ENCODE measurements around the gene ACVR2A. TPM values are rescaled to one million over a fixed set of nuclear protein-coding genes. Genes with fewer than 3 reads are reported as not detected.

The ACVR2A gene
- total RNA-seq, 1 experiment from 2014 or later, result 17.9 TPM

GRCh38 chr2:147855316-147855715 is 10.5 kb downstream of the ACVR2A start:
- Histone ChIP-seq H3K9me3 (ENCODE audit: low read depth, low read length, poor library complexity, severe bottlenecking) (no peaks in the 10 kb centered on the region), H3K36me3 (ENCODE audit: insufficient read depth, low read length, poor library complexity, severe bottlenecking) (no peaks in the 10 kb centered on the region), H3K4me3 (ENCODE audit: low read depth, low read length, poor library complexity, severe bottlenecking) (no peak overlapping the region), H3K27ac (ENCODE audit: low read depth, low read length, poor library complexity, severe bottlenecking) (no peak overlapping the region), H3K4me1 (ENCODE audit: insufficient read depth, low read length, poor library complexity, severe bottlenecking) (peaks cover 4% of the 10 kb centered on the region), H3K27me3 (replicated peaks; ENCODE audit: insufficient read depth, low read depth, low read length, poor library complexity) (no peaks in the 10 kb centered on the region)
- POLR2A ChIA-PET (ENCODE audit: low non-redundant PET), result no interaction called here
- no peak for DNase-seq (ENCODE audit: low spot score)
- CTCF ChIA-PET, result no interaction called here
- no TSS peak for BruUV-seq (replicated peaks)
- TF ChIP-seq CTCF (conservative IDR thresholded peaks at IDR 0.05; ENCODE audit: low read depth, low read length), result no peak
- no peak for TF ChIP-seq EZH2 (IDR thresholded peaks at IDR 0.05; ENCODE audit: borderline replicate concordance, low read depth, low read length, poor library complexity, severe bottlenecking)
- intact Hi-C loops (cut with micrococcal nuclease; ENCODE audit: unreplicated experiment), result no loop called here

GRCh38 chr2:147855977-147856376 is 11.1 kb downstream of the ACVR2A start:
- H3K4me1 ChIP-seq (ENCODE audit: insufficient read depth, low read length, poor library complexity, severe bottlenecking), result peaks cover 4% of the 10 kb centered on the region
- no peak for DNase-seq (ENCODE audit: low spot score)
- intact Hi-C loops (cut with micrococcal nuclease; ENCODE audit: unreplicated experiment), result no loop called here
- no peak overlapping the region for H3K27ac ChIP-seq (ENCODE audit: low read depth, low read length, poor library complexity, severe bottlenecking)
- CTCF ChIA-PET, result no interaction called here
- POLR2A ChIA-PET (ENCODE audit: low non-redundant PET), result no interaction called here
- no TSS peak for BruUV-seq (replicated peaks)
- H3K27me3 ChIP-seq (replicated peaks; ENCODE audit: insufficient read depth, low read depth, low read length, poor library complexity), result no peaks in the 10 kb centered on the region
- no peaks in the 10 kb centered on the region for H3K9me3 ChIP-seq (ENCODE audit: low read depth, low read length, poor library complexity, severe bottlenecking)
- TF ChIP-seq CTCF (conservative IDR thresholded peaks at IDR 0.05; ENCODE audit: low read depth, low read length), result no peak
- TF ChIP-seq EZH2 (IDR thresholded peaks at IDR 0.05; ENCODE audit: borderline replicate concordance, low read depth, low read length, poor library complexity, severe bottlenecking), result no peak
- no peaks in the 10 kb centered on the region for H3K36me3 ChIP-seq (ENCODE audit: insufficient read depth, low read length, poor library complexity, severe bottlenecking)
- H3K4me3 ChIP-seq (ENCODE audit: low read depth, low read length, poor library complexity, severe bottlenecking), result no peak overlapping the region

- Histone ChIP-seq H3K4me3 (ENCODE audit: low read depth, low read length, poor library complexity, severe bottlenecking) (no peak overlapping the region), H3K9me3 (ENCODE audit: low read depth, low read length, poor library complexity, severe bottlenecking) (no peaks in the 10 kb centered on the region), H3K36me3 (ENCODE audit: insufficient read depth, low read length, poor library complexity, severe bottlenecking) (no peaks in the 10 kb centered on the region), H3K27me3 (replicated peaks; ENCODE audit: insufficient read depth, low read depth, low read length, poor library complexity) (no peaks in the 10 kb centered on the region), H3K27ac (ENCODE audit: low read depth, low read length, poor library complexity, severe bottlenecking) (no peak overlapping the region), H3K4me1 (ENCODE audit: insufficient read depth, low read length, poor library complexity, severe bottlenecking) (peaks cover 8% of the 10 kb centered on the region)
- intact Hi-C loops (cut with micrococcal nuclease; ENCODE audit: unreplicated experiment), result no loop called here
- BruUV-seq (replicated peaks), result no TSS peak
- TF ChIP-seq CTCF (conservative IDR thresholded peaks at IDR 0.05; ENCODE audit: low read depth, low read length) (no peak), EZH2 (IDR thresholded peaks at IDR 0.05; ENCODE audit: borderline replicate concordance, low read depth, low read length, poor library complexity, severe bottlenecking) (no peak)
- POLR2A ChIA-PET (ENCODE audit: low non-redundant PET), result no interaction called here
- CTCF ChIA-PET, result no interaction called here
- DNase-seq (ENCODE audit: low spot score), result no peak
Measured at GRCh38 chr2:147860009-147860408, 15.2 kb downstream of the ACVR2A start.

Data from A673 (cell line).